HG03103 (cell line): ENCODE results near the gene PRDM8.

Experiments used
- ATAC-seq: cut with Tn5 transposase; IDR thresholded peaks from one replicate; pipeline ENCODE4 v1.9.1; 2021; ENCODE audit warnings: low read depth; ENCODE audit not compliant: unreplicated experiment

PRDM8 gene

DNA sequence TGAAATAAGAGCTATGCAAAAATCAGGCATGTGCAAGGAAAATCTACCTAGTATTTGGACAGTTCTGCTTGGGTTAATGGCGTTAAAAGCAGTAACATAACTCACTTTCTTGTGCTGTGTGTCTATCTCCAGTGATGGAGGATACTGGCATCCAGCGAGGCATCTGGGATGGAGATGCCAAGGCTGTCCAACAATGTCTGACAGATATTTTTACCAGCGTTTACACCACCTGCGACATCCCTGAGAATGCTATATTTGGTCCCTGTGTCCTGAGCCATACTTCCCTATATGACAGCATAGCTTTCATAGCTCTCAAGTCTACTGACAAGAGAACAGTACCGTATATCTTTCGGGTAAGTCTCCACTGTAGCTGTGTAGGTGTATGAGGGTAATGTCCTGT, 2.6 kb downstream of the PRDM8 start:
- ATAC-seq: no peak

GRCh38 chr4:80201252-80202151, 4.2 kb downstream of the PRDM8 start:
- ATAC-seq: peak; percentile 6

DNA sequence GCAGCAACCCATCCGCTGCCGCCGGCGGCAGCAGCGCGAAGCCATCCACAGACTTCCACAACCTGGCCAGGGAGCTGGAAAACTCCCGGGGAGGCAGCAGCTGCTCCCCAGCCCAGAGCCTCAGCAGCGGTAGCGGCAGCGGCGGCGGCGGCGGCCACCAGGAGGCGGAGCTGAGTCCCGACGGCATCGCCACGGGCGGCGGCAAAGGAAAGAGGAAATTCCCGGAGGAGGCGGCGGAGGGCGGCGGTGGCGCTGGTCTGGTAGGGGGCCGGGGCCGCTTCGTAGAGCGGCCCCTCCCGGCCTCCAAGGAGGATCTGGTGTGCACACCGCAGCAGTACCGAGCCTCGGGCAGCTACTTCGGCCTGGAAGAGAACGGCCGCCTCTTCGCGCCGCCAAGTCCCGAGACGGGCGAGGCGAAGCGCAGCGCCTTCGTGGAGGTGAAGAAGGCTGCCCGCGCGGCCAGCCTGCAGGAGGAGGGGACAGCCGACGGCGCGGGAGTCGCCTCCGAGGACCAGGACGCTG, 4.9 kb downstream of the PRDM8 start:
- ATAC-seq: peak; percentile 65

DNA sequence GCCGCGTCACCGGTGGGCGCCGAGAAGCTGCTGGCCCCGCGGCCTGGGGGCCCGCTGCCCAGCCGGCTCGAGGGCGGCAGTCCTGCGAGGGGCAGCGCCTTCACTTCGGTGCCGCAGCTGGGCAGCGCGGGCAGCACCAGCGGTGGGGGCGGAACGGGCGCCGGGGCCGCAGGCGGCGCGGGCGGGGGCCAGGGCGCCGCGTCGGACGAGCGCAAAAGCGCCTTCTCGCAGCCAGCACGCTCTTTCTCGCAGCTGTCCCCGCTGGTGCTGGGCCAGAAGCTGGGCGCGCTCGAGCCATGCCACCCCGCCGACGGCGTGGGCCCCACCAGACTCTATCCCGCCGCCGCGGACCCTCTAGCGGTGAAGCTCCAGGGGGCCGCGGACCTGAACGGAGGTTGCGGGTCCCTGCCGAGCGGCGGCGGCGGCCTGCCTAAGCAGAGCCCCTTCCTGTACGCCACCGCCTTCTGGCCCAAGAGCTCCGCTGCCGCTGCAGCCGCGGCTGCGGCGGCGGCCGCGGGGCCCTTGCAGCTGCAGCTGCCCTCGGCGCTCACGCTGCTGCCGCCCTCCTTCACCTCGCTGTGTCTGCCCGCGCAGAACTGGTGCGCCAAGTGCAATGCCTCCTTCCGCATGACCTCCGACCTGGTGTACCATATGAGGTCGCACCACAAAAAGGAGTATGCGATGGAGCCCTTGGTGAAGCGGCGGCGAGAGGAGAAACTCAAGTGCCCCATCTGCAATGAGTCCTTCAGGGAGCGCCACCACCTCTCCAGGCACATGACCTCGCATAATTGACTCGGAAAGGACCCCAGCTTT, 5.6 kb downstream of the PRDM8 start:
- ATAC-seq: peak; percentile 37

DNA sequence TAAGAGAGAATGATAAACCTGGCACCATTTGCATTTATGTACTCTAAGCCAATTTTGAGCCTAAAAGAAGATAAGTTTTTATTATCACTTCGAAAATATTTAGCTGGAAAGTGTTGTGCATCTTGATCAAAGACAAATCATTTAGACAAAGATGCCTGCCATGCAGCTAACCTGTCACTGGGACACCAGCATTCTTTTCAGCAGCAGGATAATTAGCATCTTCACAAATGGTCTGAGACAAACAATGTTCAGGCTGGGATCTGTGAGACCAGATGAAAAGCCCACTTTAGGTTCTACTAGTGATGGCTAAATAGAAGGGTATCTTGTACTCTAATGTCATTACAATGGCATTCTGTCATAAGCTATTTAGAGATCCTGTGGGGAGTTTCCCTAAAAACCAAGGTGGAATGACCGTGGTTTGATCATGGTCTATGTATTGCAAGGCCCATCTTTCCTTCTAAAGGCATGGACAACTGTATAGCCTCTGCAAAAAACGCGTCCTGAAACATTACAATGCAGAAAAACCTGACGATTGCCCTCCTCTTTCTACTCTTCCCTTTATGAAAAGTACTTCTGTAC, 7.2 kb downstream of the PRDM8 start:
- ATAC-seq: no peak

GRCh38 chr4:80206111-80206510, 8.8 kb downstream of the PRDM8 start:
- no peak for ATAC-seq

GRCh38 chr4:80206521-80207171, 9.3 kb downstream of the PRDM8 start:
- no peak for ATAC-seq

- ATAC-seq: no peak
Observed at GRCh38 chr4:80207172-80207583, 9.9 kb downstream of the PRDM8 start.

- ATAC-seq: no peak
Observed at GRCh38 chr4:80207664-80208063, 10.4 kb downstream of the PRDM8 start.

GRCh38 chr4:80208610-80209339, 11.5 kb downstream of the PRDM8 start:
- no peak for ATAC-seq

DNA sequence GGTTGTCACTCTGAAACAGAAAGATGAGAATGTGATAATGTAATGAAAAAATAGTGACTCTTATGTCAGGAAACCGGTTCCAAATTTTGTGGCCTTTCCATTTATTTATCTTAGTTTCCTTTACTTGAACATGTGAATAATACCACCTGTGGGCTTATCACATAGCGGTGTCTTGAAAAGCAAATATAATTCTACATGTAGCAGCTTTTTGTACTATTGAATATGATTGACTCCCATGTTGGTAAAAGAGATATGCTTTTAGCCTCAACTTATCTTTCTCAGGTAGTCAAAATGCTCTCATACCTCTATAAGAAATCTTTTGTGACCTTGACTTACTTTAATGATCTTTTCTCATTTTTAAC, 12.0 kb downstream of the PRDM8 start:
- no peak for ATAC-seq

DNA sequence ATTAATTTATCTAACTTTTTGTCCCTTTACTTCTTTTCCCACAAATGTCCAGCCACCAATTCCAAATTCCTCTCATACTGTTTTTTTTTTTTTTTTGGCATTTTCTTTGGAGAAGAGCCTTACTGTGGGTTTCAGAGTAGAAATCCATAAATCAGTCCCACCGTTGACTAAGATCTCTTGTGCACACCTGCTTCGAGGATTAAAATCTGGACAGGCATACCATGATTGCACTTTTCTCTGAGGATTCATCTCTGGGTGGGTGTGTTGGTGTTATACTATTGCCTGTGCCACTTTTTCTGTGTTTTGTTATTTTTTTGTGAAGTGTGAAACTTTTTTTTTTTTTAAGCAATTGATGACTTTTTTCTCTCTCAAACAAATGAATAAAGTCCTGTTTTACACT, 13.2 kb downstream of the PRDM8 start:
- ATAC-seq: no peak

DNA sequence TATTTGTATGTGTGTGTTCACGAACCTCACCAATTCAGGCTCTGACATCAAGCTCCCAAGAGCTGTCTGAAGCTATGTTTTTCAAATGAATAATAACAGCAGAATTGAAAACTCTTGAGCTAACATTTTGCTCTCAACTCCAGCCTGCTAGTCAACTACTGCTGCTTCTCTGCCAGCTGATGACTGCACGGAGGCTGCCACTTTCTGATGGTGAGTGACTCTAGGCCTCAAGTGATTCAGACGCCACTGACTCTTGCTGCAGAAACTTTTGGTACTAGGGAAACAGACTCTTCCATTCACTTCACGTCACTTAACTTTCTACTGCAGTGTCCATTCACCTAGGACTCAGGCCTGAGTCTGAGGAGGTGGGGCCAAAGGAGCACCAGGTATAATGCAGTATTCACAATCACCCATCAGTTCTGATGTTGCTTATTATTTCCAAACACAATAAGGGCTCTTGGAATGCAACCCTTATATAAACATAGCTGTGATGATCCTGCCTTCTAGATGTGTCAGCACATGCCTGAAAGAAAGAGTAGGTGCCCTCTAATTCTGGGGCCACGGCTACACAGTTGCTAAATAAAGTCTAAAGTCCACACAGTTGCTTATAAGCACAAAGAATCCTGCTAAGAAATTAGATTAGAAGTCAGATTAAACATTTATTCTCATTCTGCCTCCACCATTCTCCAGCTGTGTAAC, 16.0 kb downstream of the PRDM8 start:
- no peak for ATAC-seq

DNA sequence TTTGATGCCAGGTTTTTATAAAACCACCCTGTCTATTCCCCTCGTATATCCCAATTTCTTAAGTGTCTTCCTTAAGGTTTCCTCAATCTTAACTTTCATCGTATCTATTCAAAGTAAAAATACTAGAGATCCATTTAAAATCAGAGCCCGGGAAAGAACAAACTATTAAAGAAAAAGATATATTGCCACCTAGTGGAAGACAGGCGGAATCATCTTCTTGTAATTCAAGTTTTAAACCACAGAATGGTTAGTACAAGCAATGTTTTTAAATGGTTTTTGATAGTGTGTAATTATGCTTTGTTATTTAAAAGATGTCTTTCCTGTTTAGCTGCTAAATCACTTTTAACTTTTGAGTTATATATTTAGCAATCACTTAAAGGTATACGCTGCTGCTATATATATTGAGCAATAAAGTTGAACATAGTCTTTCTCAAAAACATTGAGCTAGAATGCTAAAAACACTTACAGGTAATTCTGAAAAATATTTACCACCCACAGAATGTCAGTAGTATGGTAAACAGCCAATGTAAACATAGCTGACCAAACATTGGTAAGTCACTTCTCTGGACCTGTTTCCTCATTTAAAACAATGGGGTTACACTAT, 18.2 kb downstream of the PRDM8 start:
- ATAC-seq: no peak

GRCh38 chr4:80216100-80216761, 18.9 kb downstream of the PRDM8 start:
- ATAC-seq: no peak

DNA sequence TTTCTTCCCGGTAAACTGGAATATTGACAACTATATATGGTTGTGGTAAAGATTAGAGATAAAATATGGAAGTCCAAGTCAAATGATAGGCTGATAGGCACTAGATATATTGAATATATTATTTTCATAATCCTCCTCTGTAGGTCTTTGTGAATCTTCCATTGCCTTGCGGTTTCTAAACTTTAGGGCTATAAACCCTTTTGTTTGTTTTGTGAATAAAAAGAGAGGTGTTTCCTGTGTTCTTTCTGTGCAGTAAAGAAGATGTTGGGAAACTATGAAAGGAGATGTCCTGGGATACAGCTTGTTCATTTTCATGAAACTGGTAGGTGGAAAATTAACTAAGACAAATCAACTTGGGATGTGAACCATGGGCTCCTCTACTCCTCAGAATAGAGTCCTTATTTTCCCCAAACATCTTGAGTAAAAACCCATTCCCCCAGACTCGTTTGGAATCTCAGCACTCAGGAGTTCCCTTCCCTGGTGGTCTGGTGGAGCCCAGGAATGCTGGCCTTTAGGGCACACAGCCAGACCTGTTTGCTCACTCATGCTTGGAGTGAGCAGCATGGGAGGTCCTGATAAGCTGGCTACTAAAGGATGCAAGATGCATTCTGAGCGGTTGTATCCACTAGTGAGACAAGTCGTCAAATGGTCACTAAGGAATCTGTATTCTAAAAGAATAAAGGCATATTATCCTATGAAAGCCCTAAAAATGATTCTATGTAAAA, 22.2 kb downstream of the PRDM8 start:
- ATAC-seq: no peak

- no peak for ATAC-seq
Observed at GRCh38 chr4:80220711-80221110, 23.4 kb downstream of the PRDM8 start.

- ATAC-seq: no peak
Observed at GRCh38 chr4:80221161-80221560, 23.9 kb downstream of the PRDM8 start.
